CD4-positive, alpha-beta T cell (primary cell): ENCODE results near the gene CD96. TPM values are rescaled to one million over a fixed set of nuclear protein-coding genes. Genes with fewer than 3 reads are reported as not detected.
A peak's percentile ranks its signal among the peaks of the same experiment; 100 is the strongest.

ENCODE experiments used
- ATAC-seq: fragments of 200-7000 bp; cut with Tn5 transposase; one replicate; pipeline ENCODE4 v1.10.0; 2022; ENCODE audit warnings: mild to moderate bottlenecking; ENCODE audit not compliant: poor library complexity
- CTCF ChIA-PET: fragments of 350-600 bp; sonication (Branson Sonifier 250); formaldehyde crosslinking; loops from one replicate; lab custom pipeline; 2021; ENCODE audit warnings: antibody characterized with exemption, inconsistent platforms; lab: Charles Lee
- POLR2A ChIA-PET: fragments of 350-600 bp; sonication (Branson Sonifier 250); formaldehyde crosslinking; loops from one replicate; lab custom pipeline; 2021; ENCODE audit warnings: antibody characterized with exemption, inconsistent platforms; lab: Charles Lee
- DNase-seq, 14 experiments: peaks; one replicate each; pipeline ENCODE4 v3.0.0-alpha.2; 2013 to 2020; ENCODE audit warnings: mixed read lengths in 2 of 14
- H3K27ac ChIP-seq, 2 donors: one replicate each; pipeline versions ENCODE4 v1.5.1 to v1.7.0; 2013; ENCODE audit warnings: low read length in 2 of 2, low read depth in 1 of 2, mild to moderate bottlenecking in 1 of 2
- H3K27me3 ChIP-seq, 2 experiments: 1 replicate in 1 of 2; 2 replicates in 1 of 2; pipeline versions ENCODE4 v1.6.1 to v1.7.0; 2013; ENCODE audit warnings: low read length in 2 of 2, control low read depth in 1 of 2, mild to moderate bottlenecking in 1 of 2, moderate library complexity in 1 of 2; ENCODE audit not compliant: insufficient read depth in 2 of 2, control insufficient read depth in 1 of 2
- H3K36me3 ChIP-seq: one replicate; pipeline ENCODE4 v1.6.1; 2013; ENCODE audit warnings: low read length, control low read depth; ENCODE audit not compliant: insufficient read depth
- H3K4me1 ChIP-seq: one replicate; pipeline ENCODE4 v1.6.1; 2013; ENCODE audit warnings: low read length, control low read depth; ENCODE audit not compliant: insufficient read depth
- H3K4me3 ChIP-seq: one replicate; pipeline ENCODE4 v1.5.1; 2013; ENCODE audit warnings: mild to moderate bottlenecking, low read length, moderate library complexity
- H3K9me3 ChIP-seq, 2 experiments: 1 replicate in 1 of 2; 2 replicates in 1 of 2; pipeline versions ENCODE4 v1.6.1 to v1.7.0; 2013; ENCODE audit warnings: low read length in 2 of 2, mild to moderate bottlenecking in 2 of 2, control low read depth in 1 of 2, moderate library complexity in 1 of 2; ENCODE audit not compliant: control insufficient read depth in 1 of 2, insufficient read depth in 1 of 2
- H3K27ac Mint-ChIP-seq: one replicate; pipeline ENCODE4 v1.8.0; 2020; ENCODE audit warnings: mixed read lengths
- H3K27me3 Mint-ChIP-seq: one replicate; pipeline ENCODE4 v1.8.0; 2021; ENCODE audit warnings: mixed read lengths
- H3K36me3 Mint-ChIP-seq: one replicate; pipeline ENCODE4 v1.8.0; 2021; ENCODE audit warnings: low read depth, mixed read lengths
- H3K4me1 Mint-ChIP-seq: one replicate; pipeline ENCODE4 v1.8.0; 2021; ENCODE audit warnings: low read depth, mixed read lengths
- H3K4me3 Mint-ChIP-seq: one replicate; pipeline ENCODE4 v1.8.0; 2020; ENCODE audit warnings: mild to moderate bottlenecking, mixed read lengths
- H3K9me3 Mint-ChIP-seq: one replicate; pipeline ENCODE4 v1.8.0; 2020; ENCODE audit warnings: mixed read lengths
- intact Hi-C, 2 experiments: fragments of 100-400 bp; cut with DNase I in 1 of 2; cut with micrococcal nuclease in 1 of 2; formaldehyde crosslinking; loops; one replicate each; pipeline versions ENCODE4 v1.15.1 to v1.9.0; 2023 to 2025; cut with DNase I, micrococcal nuclease
- total RNA-seq, 174 experiments: library from RNA in 2 of 174; stranded (reverse) in 2 of 174; gene quantifications; one replicate each; pipeline ENCODE4 v1.2.3 and lab custom pipeline; 2021 to 2026
- TF ChIP-seq, protein P1 (sequence below): fragments of 200-600 bp; IDR thresholded peaks from one replicate; pipeline ENCODE4 v1.8.0; 2022; ENCODE audit warnings: antibody characterized with exemption, mild to moderate bottlenecking

Gene CD96
- total RNA-seq, 2 experiments from 2014 or later, result 194 to 205 TPM

DNA sequence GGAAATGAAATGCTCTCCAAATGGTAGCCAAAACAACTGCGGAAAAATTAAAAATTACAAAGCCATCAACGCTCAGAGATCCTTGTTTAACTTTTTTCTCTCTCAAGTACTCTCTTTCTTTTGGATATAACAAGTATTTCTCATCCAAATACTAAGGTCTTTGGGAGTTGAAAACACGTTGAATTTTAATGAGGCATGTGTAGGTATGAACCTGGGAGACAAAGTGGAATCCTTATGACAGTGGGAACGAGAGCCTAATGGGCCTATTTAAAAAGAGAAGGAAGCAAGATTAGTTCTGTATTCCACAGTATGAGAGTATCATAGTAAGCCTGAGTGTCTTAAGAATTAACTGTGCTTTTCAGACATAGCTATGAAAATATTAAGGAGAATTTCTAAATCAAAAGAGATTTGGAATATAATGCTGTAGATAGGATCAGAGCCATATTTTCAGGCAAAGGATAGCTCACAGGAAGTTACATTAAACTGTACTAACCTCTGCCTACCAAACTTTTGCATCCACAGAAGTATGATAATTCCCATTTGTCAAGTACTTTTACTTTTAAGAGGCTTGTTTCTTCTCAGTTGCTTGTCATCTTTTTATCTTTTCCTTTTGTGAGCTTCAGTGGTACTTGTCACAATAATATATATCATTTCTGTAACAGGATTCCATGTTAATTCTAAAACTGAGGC lies 759 bp downstream of the CD96 start:
- H3K36me3 ChIP-seq, result peaks cover 13% of the 10 kb centered on the region
- Mint-ChIP-seq H3K27me3 (no peaks in the 10 kb centered on the region), H3K36me3 (peaks cover 43% of the 10 kb centered on the region), H3K27ac (no peak overlapping the region), H3K9me3 (no peaks in the 10 kb centered on the region), H3K4me1 (peaks cover 42% of the 10 kb centered on the region), H3K4me3 (peak overlapping the region; percentile 94)
- H3K4me1 ChIP-seq, result peaks cover 48% of the 10 kb centered on the region
- H3K9me3 ChIP-seq, result no peaks in the 10 kb centered on the region
- CTCF ChIA-PET, result interaction anchor here (2.6 kb wide), 1 partner anchor 74 kb away, joined by 10 read pairs; no protein-coding TSS in a partner anchor
- ATAC-seq, result no peak
- DNase-seq, result peak in 1 of 14 experiments; percentile 42
- H3K27ac ChIP-seq, result peak overlapping the region; percentile 81 to 87
- no peaks in the 10 kb centered on the region for H3K27me3 ChIP-seq
- TF ChIP-seq, protein P1, sequence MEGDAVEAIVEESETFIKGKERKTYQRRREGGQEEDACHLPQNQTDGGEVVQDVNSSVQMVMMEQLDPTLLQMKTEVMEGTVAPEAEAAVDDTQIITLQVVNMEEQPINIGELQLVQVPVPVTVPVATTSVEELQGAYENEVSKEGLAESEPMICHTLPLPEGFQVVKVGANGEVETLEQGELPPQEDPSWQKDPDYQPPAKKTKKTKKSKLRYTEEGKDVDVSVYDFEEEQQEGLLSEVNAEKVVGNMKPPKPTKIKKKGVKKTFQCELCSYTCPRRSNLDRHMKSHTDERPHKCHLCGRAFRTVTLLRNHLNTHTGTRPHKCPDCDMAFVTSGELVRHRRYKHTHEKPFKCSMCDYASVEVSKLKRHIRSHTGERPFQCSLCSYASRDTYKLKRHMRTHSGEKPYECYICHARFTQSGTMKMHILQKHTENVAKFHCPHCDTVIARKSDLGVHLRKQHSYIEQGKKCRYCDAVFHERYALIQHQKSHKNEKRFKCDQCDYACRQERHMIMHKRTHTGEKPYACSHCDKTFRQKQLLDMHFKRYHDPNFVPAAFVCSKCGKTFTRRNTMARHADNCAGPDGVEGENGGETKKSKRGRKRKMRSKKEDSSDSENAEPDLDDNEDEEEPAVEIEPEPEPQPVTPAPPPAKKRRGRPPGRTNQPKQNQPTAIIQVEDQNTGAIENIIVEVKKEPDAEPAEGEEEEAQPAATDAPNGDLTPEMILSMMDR, result no peak
- peak overlapping the region; percentile 68 for H3K4me3 ChIP-seq
- intact Hi-C loops, result loop anchor here in 1 of 2 experiments (1.0 to 5.0 kb wide), 5 partner anchors 68 to 470 kb away; partner anchors contain the start of genes ABHD10 and NECTIN3
- POLR2A ChIA-PET, result interaction anchor here (0.7 to 2.1 kb wide), 7 partner anchors 12 to 1251 kb away, joined by 3 to 6 read pairs (median 4); partner anchors contain the start of gene ABHD10

DNA sequence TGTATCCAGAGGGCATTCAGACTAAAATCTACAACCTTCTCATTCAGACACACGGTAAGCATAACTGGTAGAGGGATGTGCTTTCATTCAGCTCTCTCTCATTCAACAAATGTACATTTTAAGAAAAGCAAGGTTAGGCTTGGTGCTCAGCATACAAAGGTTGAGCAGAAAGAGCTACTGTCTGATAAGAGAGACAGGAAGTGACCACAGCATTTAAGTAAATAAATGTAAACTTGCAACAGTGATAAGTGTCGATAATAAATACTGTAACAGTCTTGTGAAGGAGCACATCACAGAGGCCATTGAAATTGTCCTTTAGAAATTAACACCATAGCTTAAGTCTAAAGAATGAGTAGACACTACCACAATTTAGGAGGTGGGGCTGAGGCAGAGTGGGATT lies 3.4 kb downstream of the CD96 start:
- no peaks in the 10 kb centered on the region for H3K9me3 ChIP-seq
- DNase-seq (peak in 1 of 14 experiments; percentile 23), ATAC-seq (no peak)
- intact Hi-C loops, result loop anchor here in 1 of 2 experiments (5.0 kb wide), 1 partner anchor 62 kb away; no protein-coding TSS in a partner anchor
- no peak overlapping the region for H3K27ac Mint-ChIP-seq
- peaks cover 20% of the 10 kb centered on the region for H3K36me3 ChIP-seq
- H3K4me1 Mint-ChIP-seq, result peaks cover 20% of the 10 kb centered on the region
- H3K36me3 Mint-ChIP-seq, result peaks cover 43% of the 10 kb centered on the region
- no peaks in the 10 kb centered on the region for H3K9me3 Mint-ChIP-seq
- H3K4me3 Mint-ChIP-seq, result no peak overlapping the region
- peaks cover 51% of the 10 kb centered on the region for H3K4me1 ChIP-seq
- H3K27me3 Mint-ChIP-seq, result no peaks in the 10 kb centered on the region
- CTCF ChIA-PET, result interaction anchor here (1.3 to 3.7 kb wide), 2 partner anchors 57 to 71 kb away, joined by 3 to 21 read pairs; no protein-coding TSS in a partner anchor
- POLR2A ChIA-PET, result interaction anchor here (1.0 to 2.4 kb wide), 3 partner anchors 71 to 475 kb away, joined by 4 to 10 read pairs (median 4); partner anchors contain the start of gene ABHD10
- H3K27ac ChIP-seq, result peak overlapping the region; percentile 81 to 87
- no peaks in the 10 kb centered on the region for H3K27me3 ChIP-seq
- peak overlapping the region; percentile 68 for H3K4me3 ChIP-seq
- TF ChIP-seq, protein P1, result no peak

DNA sequence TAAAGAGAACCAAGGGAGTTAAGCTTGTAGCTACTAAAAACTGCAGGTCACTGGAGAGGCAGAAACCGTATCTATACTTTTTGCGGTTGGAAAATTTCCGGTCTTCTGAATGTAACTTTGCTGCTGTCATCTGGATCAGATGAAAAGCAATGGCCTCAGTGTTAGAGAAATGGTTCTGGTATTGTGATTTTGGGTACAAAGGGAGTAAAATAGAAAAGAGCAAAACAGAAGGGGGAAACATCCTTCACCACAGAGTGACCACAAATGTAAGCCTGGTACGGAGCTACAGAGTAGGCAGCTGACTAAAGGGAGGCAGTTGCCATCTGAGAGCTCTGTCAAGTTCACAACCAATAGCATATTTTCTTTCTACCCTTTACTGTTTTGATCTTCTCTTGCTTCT lies 5.6 kb downstream of the CD96 start:
- H3K27ac ChIP-seq, result peak overlapping the region; percentile 69 to 81
- Mint-ChIP-seq H3K9me3 (no peaks in the 10 kb centered on the region), H3K27ac (no peak overlapping the region), H3K36me3 (peaks cover 34% of the 10 kb centered on the region), H3K4me3 (no peak overlapping the region), H3K27me3 (no peaks in the 10 kb centered on the region), H3K4me1 (no peaks in the 10 kb centered on the region)
- DNase-seq (peak in 12 of 14 experiments; percentile 12 to 82 (median 35)), ATAC-seq (peak; percentile 82)
- H3K4me1 ChIP-seq, result peaks cover 54% of the 10 kb centered on the region
- intact Hi-C loops, result loop anchor here in 1 of 2 experiments (5.0 kb wide), 1 partner anchor 60 kb away; no protein-coding TSS in a partner anchor
- POLR2A ChIA-PET, result interaction anchor here (0.8 to 2.4 kb wide), 12 partner anchors 8 to 1741 kb away, joined by 3 to 11 read pairs (median 4); partner anchors contain the start of gene ABHD10
- no peaks in the 10 kb centered on the region for H3K9me3 ChIP-seq
- TF ChIP-seq, protein P1, result no peak
- peaks cover 28% of the 10 kb centered on the region for H3K36me3 ChIP-seq
- CTCF ChIA-PET, result interaction anchor here (0.7 to 3.7 kb wide), 2 partner anchors 30 to 69 kb away, joined by 4 to 21 read pairs; no protein-coding TSS in a partner anchor
- peak overlapping the region; percentile 40 for H3K4me3 ChIP-seq
- no peaks in the 10 kb centered on the region for H3K27me3 ChIP-seq
